ENCODE measurements around the gene PRKCZ. TPM values are rescaled to one million over a fixed set of nuclear protein-coding genes. Genes with fewer than 3 reads are reported as not detected.
"Not testable (repeated sequence)": the region's sequence is repeated elsewhere in the genome, so short reads cannot be mapped to it uniquely, and the experiment has no call there.

Gene PRKCZ
- total RNA-seq, 4 donors from 2014 or later, result 3.1 to 5.4 (median 4.7) TPM

GRCh38 chr1:2112280-2112701 is 62.1 kb downstream of the PRKCZ start:
- Histone ChIP-seq H3K27me3 (peaks cover 0 to 67% (median 6%) of the 10 kb centered on the region in 4 donors), H3K4me3 (no peak overlapping the region), H3K27ac (replicated peaks in 1 of 4) (no peak overlapping the region), H3K36me3 (no peaks in the 10 kb centered on the region), H3K9me3 (no peaks in the 10 kb centered on the region), H3K4me1 (no peaks in the 10 kb centered on the region)
- intact Hi-C loops (cut with DNase I), result no loop called here
- 62% methylated on average over 8 of the region's 17 CpGs for WGBS
- no peak for TF ChIP-seq POLR2AphosphoS5 (IDR thresholded peaks at IDR 0.05)
- DNase-seq (ENCODE audit: extremely low spot score), result no peak

GRCh38 chr1:2113620-2114135 is 63.5 kb downstream of the PRKCZ start:
- Histone ChIP-seq H3K9me3 (peaks cover 0 to 2% (median 0%) of the 10 kb centered on the region in 4 donors), H3K4me1 (no peaks in the 10 kb centered on the region), H3K27ac (replicated peaks in 1 of 4) (no peak overlapping the region), H3K27me3 (peaks cover 0 to 66% (median 6%) of the 10 kb centered on the region in 4 donors), H3K4me3 (no peak overlapping the region), H3K36me3 (no peaks in the 10 kb centered on the region)
- TF ChIP-seq POLR2A (IDR thresholded peaks at IDR 0.05; ENCODE audit: low read depth), result no peak
- TF ChIP-seq POLR2AphosphoS5 (IDR thresholded peaks at IDR 0.05), result no peak
- TF ChIP-seq EP300 (IDR thresholded peaks at IDR 0.05), result no peak
- TF ChIP-seq CTCF (IDR thresholded peaks at IDR 0.05), result no peak
- 89% methylated on average over 15 of the region's 15 CpGs for WGBS
- no peak for DNase-seq (ENCODE audit: extremely low spot score)
- intact Hi-C loops (cut with DNase I), result no loop called here

- H3K27ac ChIP-seq (replicated peaks in 1 of 4); H3K36me3 ChIP-seq; H3K4me3 ChIP-seq; DNase-seq (ENCODE audit: extremely low spot score); intact Hi-C loops (cut with DNase I); H3K4me1 ChIP-seq: not testable (repeated sequence)
- WGBS, result 88% methylated on average over 14 of the region's 14 CpGs
- H3K27me3 ChIP-seq, result peaks cover 0 to 57% (median 6%) of the 10 kb centered on the region in 4 donors
- peaks cover 0 to 11% (median 3%) of the 10 kb centered on the region in 4 donors for H3K9me3 ChIP-seq
These were observed 64.4 kb downstream of the PRKCZ start for GRCh38 chr1:2114635-2115007.

- H3K9me3 ChIP-seq, result peaks cover 0 to 14% (median 4%) of the 10 kb centered on the region in 4 donors
- no peaks in the 10 kb centered on the region for H3K36me3 ChIP-seq
- intact Hi-C loops (cut with DNase I), result no loop called here
- H3K4me1 ChIP-seq, result no peaks in the 10 kb centered on the region
- no peak for DNase-seq (ENCODE audit: extremely low spot score)
- no peak overlapping the region for H3K4me3 ChIP-seq
- H3K27ac ChIP-seq (replicated peaks in 1 of 4), result no peak overlapping the region
- no peak for TF ChIP-seq POLR2A (IDR thresholded peaks at IDR 0.05; ENCODE audit: low read depth)
- TF ChIP-seq EP300 (IDR thresholded peaks at IDR 0.05), result no peak
- TF ChIP-seq POLR2AphosphoS5 (IDR thresholded peaks at IDR 0.05), result no peak
- no peak for TF ChIP-seq CTCF (IDR thresholded peaks at IDR 0.05)
- WGBS, result 86% methylated on average over 32 of the region's 33 CpGs
- peaks cover 0 to 55% (median 6%) of the 10 kb centered on the region in 4 donors for H3K27me3 ChIP-seq
These were observed 64.9 kb downstream of the PRKCZ start for GRCh38 chr1:2115008-2115641.

GRCh38 chr1:2115702-2116341 is 65.6 kb downstream of the PRKCZ start:
- Histone ChIP-seq H3K27ac (replicated peaks in 1 of 4) (no peak overlapping the region), H3K27me3 (peaks cover 0 to 48% (median 6%) of the 10 kb centered on the region in 4 donors), H3K4me3 (no peak overlapping the region), H3K36me3 (no peaks in the 10 kb centered on the region), H3K9me3 (peaks cover 0 to 14% (median 4%) of the 10 kb centered on the region in 4 donors), H3K4me1 (no peaks in the 10 kb centered on the region)
- intact Hi-C loops (cut with DNase I), result no loop called here
- no peak for DNase-seq (ENCODE audit: extremely low spot score)
- 49% methylated on average over 24 of the region's 28 CpGs for WGBS
- TF ChIP-seq EP300 (IDR thresholded peaks at IDR 0.05), result no peak
- TF ChIP-seq POLR2AphosphoS5 (IDR thresholded peaks at IDR 0.05), result no peak
- no peak for TF ChIP-seq POLR2A (IDR thresholded peaks at IDR 0.05; ENCODE audit: low read depth)
- no peak for TF ChIP-seq CTCF (IDR thresholded peaks at IDR 0.05)

Measured in esophagus muscularis mucosa (tissue), 4 donors.